Lower leg skin (tissue), 3 donors: ENCODE data around the gene RNF34.

Source experiments
- CTCF ChIP-seq, 3 donors: fragments of 450-650 bp; IDR thresholded peaks; one replicate each; pipeline ENCODE4 v1.5.1; 2016; ENCODE audit warnings: antibody characterized with exemption in 3 of 3, mild to moderate bottlenecking in 3 of 3, moderate library complexity in 2 of 3
- POLR2A ChIP-seq, 2 donors: fragments of 450-650 bp; IDR thresholded peaks; one replicate each; pipeline ENCODE4 v1.6.1; 2016 to 2017; ENCODE audit warnings: antibody characterized with exemption in 2 of 2, mild to moderate bottlenecking in 1 of 2, moderate library complexity in 1 of 2

GRCh38 chr12:121371404-121371803 is 28.5 kb upstream of the RNF34 start:
- TF ChIP-seq POLR2A (IDR thresholded peaks at IDR 0.05) (no peak), CTCF (IDR thresholded peaks at IDR 0.05) (no peak)
